GM23248 (cell line): ENCODE results near the gene COL13A1. TPM values are rescaled to one million over a fixed set of nuclear protein-coding genes. Genes with fewer than 3 reads are reported as not detected.
A peak's percentile ranks its signal among the peaks of the same experiment; 100 is the strongest.

Experiments used
- DNase-seq: peaks from one replicate; pipeline ENCODE4 v3.0.0-alpha.2; 2015
- H2AFZ ChIP-seq: fragments of 200-600 bp; sonication (generic); 2 replicates; pipeline ENCODE4 v1.6.1; 2016; ENCODE audit warnings: antibody characterized with exemption
- H3F3A ChIP-seq: fragments of 200-600 bp; sonication (generic); 2 replicates; pipeline ENCODE4 v1.6.1; 2016; ENCODE audit warnings: mild to moderate bottlenecking, antibody characterized with exemption, mixed run types; ENCODE audit not compliant: insufficient read depth
- H3K27ac ChIP-seq: fragments of 200-600 bp; sonication (generic); 2 replicates; pipeline ENCODE4 v1.5.1; 2016; ENCODE audit warnings: mild to moderate bottlenecking
- H3K27me3 ChIP-seq: fragments of 200-600 bp; sonication (generic); replicated peaks from 2 replicates; pipeline ENCODE4 v1.6.1; 2016; ENCODE audit warnings: mild to moderate bottlenecking; ENCODE audit not compliant: insufficient read depth
- H3K36me3 ChIP-seq: fragments of 200-600 bp; sonication (generic); 2 replicates; pipeline ENCODE4 v1.6.1; 2016; ENCODE audit warnings: low read depth, mild to moderate bottlenecking
- H3K4me1 ChIP-seq: fragments of 200-600 bp; sonication (generic); 2 replicates; pipeline ENCODE4 v1.6.1; 2016; ENCODE audit warnings: mild to moderate bottlenecking; ENCODE audit not compliant: insufficient read depth
- H3K4me2 ChIP-seq: fragments of 200-600 bp; sonication (generic); one replicate; pipeline ENCODE4 v1.6.1; 2016; ENCODE audit warnings: mild to moderate bottlenecking; ENCODE audit not compliant: unreplicated experiment
- H3K4me3 ChIP-seq: fragments of 200-600 bp; sonication (generic); 2 replicates; pipeline ENCODE4 v1.5.1; 2016; ENCODE audit warnings: mild to moderate bottlenecking
- H3K79me2 ChIP-seq: fragments of 200-600 bp; sonication (generic); 2 replicates; pipeline ENCODE4 v1.6.1; 2016; ENCODE audit warnings: mild to moderate bottlenecking; ENCODE audit not compliant: insufficient read depth
- H3K9ac ChIP-seq: fragments of 200-600 bp; sonication (generic); 2 replicates; pipeline ENCODE4 v1.6.1; 2016; ENCODE audit warnings: mild to moderate bottlenecking
- H3K9me2 ChIP-seq: fragments of 200-600 bp; sonication (generic); 2 replicates; pipeline ENCODE4 v1.6.1; 2016; ENCODE audit warnings: mixed run types, mild to moderate bottlenecking, moderate library complexity; ENCODE audit not compliant: insufficient read depth
- H3K9me3 ChIP-seq: fragments of 200-600 bp; sonication (generic); one replicate; pipeline ENCODE4 v1.6.1; 2017; ENCODE audit warnings: low read depth
- H4K20me1 ChIP-seq: fragments of 200-600 bp; sonication (generic); 2 replicates; pipeline ENCODE4 v1.6.0; 2016; ENCODE audit not compliant: insufficient read depth
- EZH2 ChIP-seq: fragments of 200-600 bp; sonication (generic); IDR thresholded peaks from 2 replicates; pipeline ENCODE4 v1.6.1; 2018; ENCODE audit warnings: antibody characterized with exemption, mild to moderate bottlenecking; ENCODE audit not compliant: insufficient read depth, poor library complexity, severe bottlenecking
- EZH2phosphoT487 ChIP-seq: fragments of 200-600 bp; sonication (generic); IDR thresholded peaks from 2 replicates; pipeline ENCODE4 v1.6.1; 2018; ENCODE audit warnings: antibody characterized with exemption, moderate library complexity, mild to moderate bottlenecking, low read depth; ENCODE audit not compliant: insufficient read depth
- WGBS, 2 experiments: methylation state at CpG; one replicate each; pipeline ENCODE4 v1.1.6; 2015 to 2017; ENCODE audit warnings: low lambda C conversion rate in 2 of 2, low coverage in 1 of 2; ENCODE audit errors: missing lambda C conversion rate in 2 of 2; 5-methylcytosine and 5-hydroxymethylcytosine counted together
- in situ Hi-C: fragments of 300-500 bp; cut with MboI; formaldehyde crosslinking; loops from 2 replicates; pipeline ENCODE4 v1.15.0; 2020
- polyA plus RNA-seq: library from polyadenylated mRNA; unstranded; fragments of >200 nt; fragmentation: Nextera tagmentation; extraction: Ambion mirVana; gene quantifications from 2 replicates; pipeline ENCODE4 v1.2.1, GENCODE V29; 2016
- total RNA-seq: library from RNA; depleted of rRNA; stranded (reverse); fragments of >200 nt; shearing (Covaris generic); gene quantifications from 2 replicates; pipeline ENCODE4 v1.2.3, GENCODE V29; 2014

Gene COL13A1
- total and polyA plus RNA-seq, 2 experiments from 2014 or later: 12.8 to 17.3 TPM

DNA sequence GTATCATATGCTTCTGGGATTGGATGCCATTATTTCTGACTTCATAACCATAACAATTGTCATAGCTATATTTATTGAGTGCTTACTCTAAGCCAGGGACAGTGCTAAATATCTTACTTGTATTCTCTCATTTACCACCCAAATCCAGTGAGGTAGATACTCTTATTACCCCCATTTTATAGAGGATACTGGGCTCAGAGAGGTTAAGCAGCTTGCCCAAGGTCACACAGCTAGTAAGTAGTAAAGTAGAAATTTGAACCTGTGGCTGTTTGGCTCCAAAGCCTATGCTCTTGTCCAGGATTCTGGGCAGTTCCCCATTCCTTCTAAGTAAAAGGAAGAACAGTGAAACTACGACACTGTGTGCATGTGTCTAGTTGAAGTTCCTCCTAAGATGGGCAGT is 56.5 kb downstream of the COL13A1 start:
- Histone ChIP-seq H3K9ac (no peak overlapping the region), H3K4me1 (peaks cover 14% of the 10 kb centered on the region), H3K36me3 (no peaks in the 10 kb centered on the region), H3K27ac (no peak overlapping the region), H3K9me2 (no peaks in the 10 kb centered on the region), H2AFZ (no peak overlapping the region), H3K27me3 (no peaks in the 10 kb centered on the region), H3K4me3 (no peak overlapping the region), H3F3A (no peaks in the 10 kb centered on the region), H3K79me2 (no peaks in the 10 kb centered on the region), H3K9me3 (no peaks in the 10 kb centered on the region), H3K4me2 (no peak overlapping the region), H4K20me1 (no peaks in the 10 kb centered on the region)
- WGBS, 2 experiments: 80 to 100% methylated on average over 1 of the region's 1 CpG
- TF ChIP-seq EZH2phosphoT487: no peak
- TF ChIP-seq EZH2: no peak
- in situ Hi-C loops: no loop called here
- DNase-seq: no peak

DNA sequence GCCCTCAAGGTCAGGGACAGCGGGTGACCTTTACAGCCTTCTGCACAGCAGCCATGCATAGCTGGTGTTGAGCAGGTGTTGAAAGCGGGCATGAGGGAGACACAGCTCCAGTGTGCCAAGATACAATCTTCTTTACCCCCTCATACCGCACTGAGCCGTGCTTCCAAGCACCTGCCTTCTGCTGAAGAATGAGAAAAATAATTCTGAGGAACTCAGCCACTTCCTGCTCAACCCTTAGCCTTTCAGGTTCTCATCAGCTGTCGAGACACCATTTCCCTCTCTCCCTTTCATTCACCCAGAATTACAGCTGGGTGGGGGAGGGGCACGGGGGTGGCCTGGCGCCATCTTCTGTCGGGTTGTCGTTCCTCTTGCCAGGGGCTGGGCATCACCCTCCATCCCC is 58.6 kb downstream of the COL13A1 start:
- H2AFZ ChIP-seq: no peak overlapping the region
- H3K4me3 ChIP-seq: no peak overlapping the region
- H3K4me2 ChIP-seq: no peak overlapping the region
- no peak for DNase-seq
- in situ Hi-C loops: no loop called here
- H4K20me1 ChIP-seq: no peaks in the 10 kb centered on the region
- no peak for TF ChIP-seq EZH2phosphoT487
- TF ChIP-seq EZH2: no peak
- no peaks in the 10 kb centered on the region for H3K79me2 ChIP-seq
- WGBS, 2 experiments: 61 to 68% methylated on average over 9 of the region's 9 CpGs
- H3K9ac ChIP-seq: no peak overlapping the region
- H3K9me2 ChIP-seq: no peaks in the 10 kb centered on the region
- no peaks in the 10 kb centered on the region for H3K27me3 ChIP-seq
- H3K4me1 ChIP-seq: peaks cover 29% of the 10 kb centered on the region
- no peak overlapping the region for H3K27ac ChIP-seq
- no peaks in the 10 kb centered on the region for H3K9me3 ChIP-seq
- H3K36me3 ChIP-seq: no peaks in the 10 kb centered on the region
- peaks cover 11% of the 10 kb centered on the region for H3F3A ChIP-seq

DNA sequence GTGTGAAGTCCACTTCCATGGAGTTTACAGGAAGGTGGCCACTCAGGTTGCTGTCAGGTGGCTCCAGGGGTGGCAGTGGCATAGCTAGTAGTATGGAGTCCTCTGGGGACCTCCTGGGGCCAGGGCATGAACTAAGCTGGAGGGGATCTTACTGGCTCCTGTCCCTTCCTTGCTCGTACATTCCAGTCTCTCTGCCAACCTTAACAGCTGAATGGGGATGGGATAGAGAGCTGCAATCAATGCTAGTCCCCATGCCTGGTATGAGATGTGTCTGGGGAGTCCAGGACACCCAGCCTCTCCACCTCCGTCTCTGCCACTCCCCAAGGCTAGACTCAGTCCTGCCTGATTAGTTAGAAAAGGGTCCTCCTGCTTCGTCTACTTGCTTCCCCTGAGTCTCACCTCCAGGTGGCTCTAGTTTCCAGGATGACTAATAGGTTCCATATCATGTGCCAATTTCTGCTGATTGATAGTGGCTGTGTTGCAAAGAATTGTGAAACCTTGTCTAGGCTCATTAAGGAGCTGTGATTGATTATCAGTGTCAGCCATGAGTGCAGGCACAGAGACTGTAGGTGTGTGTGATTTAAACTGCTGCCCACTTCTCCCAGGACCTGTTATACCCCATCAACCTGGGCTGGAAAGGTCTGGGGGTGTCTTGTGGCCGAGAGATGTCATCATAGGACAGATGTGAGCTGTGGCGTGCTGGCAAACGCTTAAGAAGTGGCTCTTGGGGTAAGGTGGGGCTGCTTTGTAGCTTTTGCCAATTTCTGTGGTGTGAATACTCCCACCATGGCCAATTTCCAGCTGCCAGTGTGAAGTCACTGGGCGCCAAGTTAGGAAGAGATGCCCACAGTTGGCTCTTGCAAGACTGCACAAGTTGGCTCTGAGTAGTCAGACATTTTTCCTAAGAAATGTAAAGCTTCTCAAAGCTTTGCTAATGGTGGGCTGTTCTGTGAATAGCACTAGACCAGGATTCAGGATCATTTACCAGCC is 59.8 kb downstream of the COL13A1 start:
- Histone ChIP-seq H3K9ac (no peak overlapping the region), H3K36me3 (no peaks in the 10 kb centered on the region), H3K4me2 (no peak overlapping the region), H3K4me1 (peaks cover 37% of the 10 kb centered on the region), H3K79me2 (no peaks in the 10 kb centered on the region), H3K9me3 (no peaks in the 10 kb centered on the region), H3F3A (peaks cover 17% of the 10 kb centered on the region), H3K9me2 (no peaks in the 10 kb centered on the region), H3K4me3 (no peak overlapping the region), H4K20me1 (no peaks in the 10 kb centered on the region), H3K27ac (no peak overlapping the region), H3K27me3 (no peaks in the 10 kb centered on the region), H2AFZ (no peak overlapping the region)
- TF ChIP-seq EZH2phosphoT487 (no peak), EZH2 (no peak)
- DNase-seq: peak; percentile 79
- WGBS, 2 experiments: 52 to 56% methylated on average over 7 of the region's 7 CpGs
- in situ Hi-C loops: no loop called here

DNA sequence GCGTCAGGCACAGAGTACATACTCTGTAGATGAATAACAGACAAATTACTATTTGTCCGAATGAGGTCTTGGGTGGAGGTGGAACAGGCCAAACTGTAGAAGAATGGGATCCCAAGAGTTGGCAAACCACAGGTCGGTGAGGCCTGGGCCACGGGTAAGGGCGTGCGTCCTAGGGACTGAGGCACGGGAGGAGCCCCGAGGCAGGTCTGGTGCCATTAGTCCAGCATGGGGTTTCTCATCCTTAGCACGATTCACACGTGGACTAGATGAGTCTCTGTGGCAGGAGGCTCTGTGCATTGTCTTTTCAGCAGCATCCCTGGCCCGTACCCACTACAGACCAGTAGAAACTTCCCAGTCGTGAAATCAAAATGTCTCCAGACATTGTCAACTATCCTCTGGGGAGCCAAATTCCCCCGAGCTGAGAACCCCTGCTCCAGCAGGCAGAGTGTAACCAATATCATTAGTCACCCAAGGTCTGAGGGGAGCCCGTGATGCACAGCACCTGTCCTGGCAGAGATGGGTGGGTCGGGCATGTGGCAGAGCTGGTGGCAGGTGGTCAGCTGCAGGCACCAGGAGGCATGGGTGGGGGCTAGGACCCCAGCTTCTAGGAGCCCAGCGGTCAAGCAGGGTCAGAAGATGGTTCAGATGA is 61.3 kb downstream of the COL13A1 start:
- H4K20me1 ChIP-seq: no peaks in the 10 kb centered on the region
- no peak overlapping the region for H2AFZ ChIP-seq
- no peaks in the 10 kb centered on the region for H3K36me3 ChIP-seq
- H3K9me3 ChIP-seq: no peaks in the 10 kb centered on the region
- no peak overlapping the region for H3K9ac ChIP-seq
- H3K27ac ChIP-seq: 0 out of 2 replicates have a peak overlapping the region, but pooled peaks have one; percentile 71
- H3K4me3 ChIP-seq: no peak overlapping the region
- H3K9me2 ChIP-seq: no peaks in the 10 kb centered on the region
- no peaks in the 10 kb centered on the region for H3K79me2 ChIP-seq
- in situ Hi-C loops: no loop called here
- H3K4me1 ChIP-seq: peaks cover 48% of the 10 kb centered on the region
- H3K4me2 ChIP-seq: no peak overlapping the region
- no peaks in the 10 kb centered on the region for H3K27me3 ChIP-seq
- H3F3A ChIP-seq: peaks cover 24% of the 10 kb centered on the region
- WGBS, 2 experiments: 91 to 93% methylated on average over 16 of the region's 16 CpGs
- DNase-seq: peak; percentile 6
- TF ChIP-seq EZH2: no peak
